SK-N-DZ (cell line): ENCODE measurements around the gene UMODL1.

Experiments
- DNase-seq: peaks from one replicate; pipeline ENCODE4 v3.0.0-alpha.2; 2015; ENCODE audit warnings: low spot score

The UMODL1 gene

DNA sequence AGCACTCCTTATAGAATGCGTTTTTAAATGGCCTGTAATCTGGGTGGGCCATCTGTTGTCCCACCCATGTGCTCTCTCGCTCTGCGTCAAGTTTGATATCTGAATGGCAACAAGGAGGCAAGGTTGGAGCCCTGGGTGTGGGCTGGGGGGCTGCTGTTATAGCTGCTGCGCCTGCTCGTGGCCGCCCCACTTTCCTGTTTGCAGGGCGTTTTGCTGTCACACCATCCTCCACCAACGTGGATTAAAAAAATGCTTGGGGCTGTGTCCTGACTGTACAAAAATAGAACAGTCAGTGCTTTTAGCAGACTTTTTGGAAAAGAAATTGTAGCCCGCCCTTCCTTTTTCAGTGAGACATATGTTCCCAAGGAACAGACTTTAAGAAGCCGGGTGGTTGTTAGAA is 25.4 kb downstream of the UMODL1 start:
- DNase-seq: no peak

DNA sequence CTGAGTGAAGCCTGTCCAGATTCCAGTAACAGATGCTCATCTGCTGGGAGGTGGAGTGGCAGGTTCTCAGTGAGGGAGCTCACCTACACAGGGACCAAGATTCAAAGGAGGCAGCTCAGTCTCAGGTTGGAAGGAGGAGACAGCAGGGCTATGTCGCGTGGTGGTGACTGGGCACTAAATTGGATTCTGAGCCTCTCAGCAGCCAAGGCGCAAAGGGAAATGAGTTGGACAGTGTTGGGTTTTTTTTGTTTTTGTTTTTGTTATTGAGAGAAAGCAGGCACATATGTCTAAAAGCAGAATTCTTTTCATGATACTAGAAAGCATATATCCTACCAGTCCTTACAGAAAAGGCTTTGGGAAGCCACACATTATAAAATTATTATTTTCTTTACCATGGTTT is 26.2 kb downstream of the UMODL1 start:
- DNase-seq: no peak

GRCh38 chr21:42097860-42098454 is 26.8 kb downstream of the UMODL1 start:
- DNase-seq: no peak

GRCh38 chr21:42098957-42099505 is 27.9 kb downstream of the UMODL1 start:
- DNase-seq: no peak

GRCh38 chr21:42101246-42101645 is 30.1 kb downstream of the UMODL1 start:
- DNase-seq: no peak

DNA sequence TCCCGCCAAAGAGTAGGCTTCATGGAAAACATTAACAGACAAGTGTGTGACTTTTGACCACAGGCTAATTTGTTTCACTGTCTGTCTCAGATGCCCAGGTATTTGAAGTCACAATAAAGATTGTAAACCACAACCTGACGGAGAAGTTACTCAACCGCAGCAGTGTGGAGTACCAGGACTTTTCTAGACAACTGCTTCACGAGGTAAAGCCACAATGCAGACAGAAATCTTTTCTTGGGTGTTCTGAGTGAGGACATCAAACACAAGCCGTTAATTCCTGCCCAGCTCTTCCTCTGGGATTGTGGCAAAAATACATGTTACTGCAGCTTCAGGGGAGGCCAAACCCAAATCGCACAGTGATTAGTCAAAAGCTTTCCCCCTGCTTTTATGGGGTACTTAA is 31.0 kb downstream of the UMODL1 start:
- DNase-seq: no peak

- no peak for DNase-seq
Measured at GRCh38 chr21:42102526-42102925, 31.4 kb downstream of the UMODL1 start.

GRCh38 chr21:42102991-42103390 is 31.9 kb downstream of the UMODL1 start:
- no peak for DNase-seq

DNA sequence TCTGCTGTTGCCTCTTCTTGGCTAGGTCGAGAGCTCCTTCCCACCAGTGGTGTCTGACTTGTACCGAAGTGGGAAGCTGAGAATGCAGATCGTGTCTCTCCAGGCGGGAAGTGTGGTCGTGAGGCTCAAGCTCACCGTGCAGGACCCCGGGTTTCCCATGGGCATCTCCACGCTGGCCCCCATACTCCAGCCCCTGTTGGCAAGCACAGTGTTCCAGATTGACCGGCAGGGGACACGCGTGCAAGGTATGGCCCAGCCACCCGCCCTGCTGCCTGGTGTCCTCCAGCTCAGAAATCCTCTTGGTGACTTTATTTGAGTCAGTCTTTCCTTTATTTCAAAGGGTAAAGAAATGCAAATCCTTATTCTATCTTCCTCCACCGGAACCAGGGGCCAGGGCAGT is 32.7 kb downstream of the UMODL1 start:
- DNase-seq: no peak

- DNase-seq: no peak
Measured at GRCh38 chr21:42105476-42106315, 34.6 kb downstream of the UMODL1 start.

GRCh38 chr21:42106425-42106824 is 35.3 kb downstream of the UMODL1 start:
- no peak for DNase-seq

DNA sequence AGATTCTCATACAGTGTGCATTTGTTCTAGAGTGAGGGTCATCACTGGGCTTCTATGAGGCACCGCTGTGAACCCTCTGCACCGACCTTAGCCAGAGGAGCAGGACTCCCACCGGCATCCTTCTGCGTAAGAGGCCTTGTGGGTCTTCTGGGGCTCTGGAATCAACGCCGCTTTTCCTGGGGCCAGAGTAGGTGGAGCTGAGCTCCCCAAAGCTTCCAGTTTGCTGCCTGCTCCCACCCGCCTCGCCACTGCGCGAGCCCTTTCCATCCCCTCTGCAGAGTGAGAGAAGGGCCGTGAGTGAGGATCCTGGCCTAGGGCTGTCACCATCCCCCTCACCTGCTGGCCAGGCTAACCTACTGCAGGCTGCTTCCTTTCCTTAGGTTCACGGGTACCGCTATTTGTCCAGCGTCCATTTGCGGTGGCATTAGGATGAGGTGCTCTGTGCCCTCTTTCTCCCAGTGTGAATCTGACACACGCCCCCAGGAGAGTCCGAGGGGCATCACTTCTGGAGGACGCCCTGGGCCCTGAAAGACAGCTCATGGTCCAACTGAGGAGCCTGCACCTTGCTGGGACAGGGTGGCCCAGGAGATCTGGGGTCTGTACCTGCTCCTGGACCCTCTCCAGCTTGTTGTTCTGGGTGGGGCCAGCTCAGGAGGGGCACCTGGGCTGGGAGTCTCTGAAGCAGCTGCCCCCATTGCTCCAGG is 36.2 kb downstream of the UMODL1 start:
- DNase-seq: no peak

DNA sequence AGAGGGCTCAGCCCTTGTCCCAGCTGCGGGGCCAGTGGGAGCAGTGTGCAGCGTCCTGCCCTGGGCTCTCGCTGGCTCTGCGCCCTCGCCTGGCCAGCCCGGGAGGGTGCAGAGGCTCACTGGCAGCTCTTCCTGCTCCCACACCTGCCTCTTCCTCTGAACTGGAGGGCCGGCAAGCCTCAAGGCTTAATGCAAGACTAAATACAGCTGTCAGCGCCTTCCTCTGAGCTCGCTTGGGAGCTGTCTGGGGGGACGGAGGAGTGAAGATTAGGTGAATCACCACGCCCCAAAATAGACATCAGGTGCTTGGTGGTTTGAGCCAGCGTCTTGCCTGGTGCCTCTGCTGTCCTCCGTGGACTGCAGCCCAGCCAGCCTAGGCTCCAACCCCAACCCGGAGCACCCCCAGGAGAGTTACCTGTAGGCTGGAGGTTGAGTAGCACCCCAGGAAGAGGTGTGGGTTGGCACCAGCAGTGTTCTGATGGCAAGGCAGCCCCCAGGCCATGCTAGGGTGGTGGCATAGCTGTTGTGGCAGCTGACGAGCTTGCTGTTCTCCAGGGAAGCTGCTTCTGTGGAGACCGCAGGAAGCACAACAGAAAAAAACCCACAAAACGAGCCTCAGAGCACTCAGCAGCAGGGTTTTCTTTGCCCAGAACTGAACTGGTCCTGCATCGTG is 36.9 kb downstream of the UMODL1 start:
- DNase-seq: peak; percentile 24

- DNase-seq: no peak
Measured at GRCh38 chr21:42108554-42109340, 37.6 kb downstream of the UMODL1 start.

GRCh38 chr21:42109473-42109872 is 38.4 kb downstream of the UMODL1 start:
- DNase-seq: no peak

DNA sequence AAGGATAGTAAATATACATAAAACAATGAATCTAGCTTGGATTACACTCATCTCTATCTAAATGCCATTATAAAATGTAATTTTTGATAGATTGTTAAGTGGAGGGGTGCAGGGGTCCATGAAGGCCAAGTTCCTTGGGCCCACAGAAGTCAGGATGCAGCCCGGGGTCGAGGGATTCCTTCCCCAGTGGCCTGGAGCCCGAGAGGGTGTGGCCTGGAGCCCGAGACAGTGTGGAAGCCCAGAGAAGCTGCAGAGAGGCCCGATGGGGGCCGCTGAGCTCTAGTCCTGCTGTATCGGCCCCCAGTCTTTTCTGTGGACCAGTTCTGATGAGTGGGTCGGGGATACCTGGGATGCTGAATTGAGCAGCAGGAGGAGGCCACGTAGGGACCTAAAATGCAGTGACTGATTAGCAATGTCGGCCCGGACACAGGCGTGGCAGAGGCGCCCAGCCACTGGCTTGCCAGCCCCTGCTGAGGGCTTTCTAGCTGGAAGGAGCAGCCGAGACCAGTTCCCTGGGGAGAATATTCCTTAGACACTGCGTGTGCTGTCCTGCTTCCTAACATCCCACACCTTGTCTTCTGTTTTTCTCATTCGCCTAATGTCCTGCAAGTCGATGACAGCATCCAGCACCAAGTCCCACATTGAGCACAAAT is 38.9 kb downstream of the UMODL1 start:
- DNase-seq: no peak

- DNase-seq: no peak
Measured at GRCh38 chr21:42110691-42111469, 39.8 kb downstream of the UMODL1 start.

- no peak for DNase-seq
Measured at GRCh38 chr21:42111470-42111743, 40.3 kb downstream of the UMODL1 start.

DNA sequence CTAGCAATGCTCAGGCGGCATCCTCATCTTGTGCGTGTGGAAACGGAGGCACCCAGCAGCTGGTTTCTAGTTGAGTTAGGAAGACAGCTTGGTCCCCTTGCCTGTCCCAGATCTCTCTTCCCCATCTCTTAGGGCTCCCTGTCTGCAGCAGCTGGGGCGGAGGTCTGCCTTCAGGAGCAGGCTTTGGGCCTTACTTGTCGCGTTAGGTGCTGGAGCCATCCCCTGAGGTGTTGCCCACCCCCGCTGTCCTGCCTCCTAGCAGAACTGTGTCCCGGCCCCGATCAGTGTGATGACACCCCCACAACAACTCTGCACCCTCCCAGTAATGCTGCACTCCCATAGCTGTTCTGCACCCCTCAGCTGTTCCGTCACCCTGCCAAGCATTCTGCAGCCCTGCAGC is 40.7 kb downstream of the UMODL1 start:
- no peak for DNase-seq

- DNase-seq: no peak
Measured at GRCh38 chr21:42112238-42112637, 41.1 kb downstream of the UMODL1 start.
